Measurements from ENCODE around the gene CNIH1.

DNA sequence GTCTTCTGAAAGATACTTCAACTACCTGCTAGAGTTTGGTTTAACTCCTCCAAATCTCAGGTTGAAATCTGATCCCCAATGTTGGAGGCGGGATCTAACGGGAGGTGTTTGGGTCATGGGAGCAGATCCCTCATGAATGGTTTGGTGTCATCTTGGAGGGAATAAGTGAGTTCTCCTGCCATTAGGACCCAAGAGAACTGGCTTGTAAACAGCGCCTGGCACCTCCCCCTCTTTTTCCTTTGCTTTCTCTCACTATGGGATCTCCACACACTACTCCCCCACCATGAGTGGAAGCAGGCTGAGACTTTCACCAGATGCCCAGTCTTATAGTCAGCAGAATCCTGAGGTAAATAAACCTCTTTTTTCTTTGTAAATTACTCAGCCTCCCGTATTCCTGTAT lies 2.5 kb downstream of the CNIH1 start:
- TF ChIP-seq, protein P1, sequence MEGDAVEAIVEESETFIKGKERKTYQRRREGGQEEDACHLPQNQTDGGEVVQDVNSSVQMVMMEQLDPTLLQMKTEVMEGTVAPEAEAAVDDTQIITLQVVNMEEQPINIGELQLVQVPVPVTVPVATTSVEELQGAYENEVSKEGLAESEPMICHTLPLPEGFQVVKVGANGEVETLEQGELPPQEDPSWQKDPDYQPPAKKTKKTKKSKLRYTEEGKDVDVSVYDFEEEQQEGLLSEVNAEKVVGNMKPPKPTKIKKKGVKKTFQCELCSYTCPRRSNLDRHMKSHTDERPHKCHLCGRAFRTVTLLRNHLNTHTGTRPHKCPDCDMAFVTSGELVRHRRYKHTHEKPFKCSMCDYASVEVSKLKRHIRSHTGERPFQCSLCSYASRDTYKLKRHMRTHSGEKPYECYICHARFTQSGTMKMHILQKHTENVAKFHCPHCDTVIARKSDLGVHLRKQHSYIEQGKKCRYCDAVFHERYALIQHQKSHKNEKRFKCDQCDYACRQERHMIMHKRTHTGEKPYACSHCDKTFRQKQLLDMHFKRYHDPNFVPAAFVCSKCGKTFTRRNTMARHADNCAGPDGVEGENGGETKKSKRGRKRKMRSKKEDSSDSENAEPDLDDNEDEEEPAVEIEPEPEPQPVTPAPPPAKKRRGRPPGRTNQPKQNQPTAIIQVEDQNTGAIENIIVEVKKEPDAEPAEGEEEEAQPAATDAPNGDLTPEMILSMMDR (conservative IDR thresholded peaks at IDR 0.05) = no peak
- no peak for TF ChIP-seq EZH2 (IDR thresholded peaks at IDR 0.05; ENCODE audit: low read depth)
